Urinary bladder (tissue), 4 donors: ENCODE measurements around the gene MS4A5. TPM values are rescaled to one million over a fixed set of nuclear protein-coding genes. Genes with fewer than 3 reads are reported as not detected.

ENCODE experiments used
- DNase-seq: peaks from one replicate; pipeline ENCODE4 v3.0.0-alpha.2; 2015; ENCODE audit errors: extremely low spot score
- H3K27ac ChIP-seq: one replicate; pipeline ENCODE4 v1.5.1; 2013; ENCODE audit warnings: low read depth, mild to moderate bottlenecking, moderate library complexity
- H3K36me3 ChIP-seq: one replicate; pipeline ENCODE4 v1.6.1; 2013; ENCODE audit warnings: mild to moderate bottlenecking, moderate library complexity; ENCODE audit not compliant: insufficient read depth
- H3K4me1 ChIP-seq: one replicate; pipeline ENCODE4 v1.6.1; 2013; ENCODE audit warnings: mild to moderate bottlenecking, moderate library complexity; ENCODE audit not compliant: insufficient read depth
- H3K4me3 ChIP-seq: one replicate; pipeline ENCODE4 v1.5.1; 2013; ENCODE audit warnings: low read depth, low read length
- WGBS: extraction: QIAGEN DNeasy Blood & Tissue Kit; methylation state at CpG from one replicate; pipeline ENCODE4 v1.1.7; 2013; 5-methylcytosine and 5-hydroxymethylcytosine counted together
- polyA plus RNA-seq: library from polyadenylated mRNA; stranded (reverse); fragments of 200-250 nt; gene quantifications from one replicate; pipeline ENCODE4 v1.2.3, GENCODE V29; 2013
- total RNA-seq: library from RNA; depleted of rRNA; stranded (reverse); fragments of >200 nt; gene quantifications from one replicate; pipeline ENCODE4 v1.2.3, GENCODE V29; 2014
- donor health status: healthy with polysubstance abuse.
- donor health status: healthy.

The MS4A5 gene
- total RNA-seq (not detected), polyA plus RNA-seq (not detected)

GRCh38 chr11:60429272-60429671 is at the start of gene MS4A5:
TSS of gene MS4A5 (plus strand) at chr11:60429572. CDS start at chr11:60429675, 103 bp downstream.
- 92% methylated on average over 5 of the region's 5 CpGs for WGBS
- no peak within 1 kb of the TSS for H3K27ac ChIP-seq
- no peak for DNase-seq

GRCh38 chr11:60389279-60389910 is 40.0 kb upstream of the MS4A5 start:
- Histone ChIP-seq H3K4me3 (no peak overlapping the region), H3K36me3 (no peaks in the 10 kb centered on the region), H3K27ac (no peak overlapping the region), H3K4me1 (no peaks in the 10 kb centered on the region)
- no peak for DNase-seq
- WGBS: 57% methylated on average over 5 of the region's 5 CpGs

More at GRCh38 chr11:60429272-60429671, at the start of gene MS4A5:
- Histone ChIP-seq H3K4me3 (no peak within 1 kb of the TSS), H3K36me3 (no peaks in the 10 kb centered on the region), H3K4me1 (no peaks in the 10 kb centered on the region)

DNA sequence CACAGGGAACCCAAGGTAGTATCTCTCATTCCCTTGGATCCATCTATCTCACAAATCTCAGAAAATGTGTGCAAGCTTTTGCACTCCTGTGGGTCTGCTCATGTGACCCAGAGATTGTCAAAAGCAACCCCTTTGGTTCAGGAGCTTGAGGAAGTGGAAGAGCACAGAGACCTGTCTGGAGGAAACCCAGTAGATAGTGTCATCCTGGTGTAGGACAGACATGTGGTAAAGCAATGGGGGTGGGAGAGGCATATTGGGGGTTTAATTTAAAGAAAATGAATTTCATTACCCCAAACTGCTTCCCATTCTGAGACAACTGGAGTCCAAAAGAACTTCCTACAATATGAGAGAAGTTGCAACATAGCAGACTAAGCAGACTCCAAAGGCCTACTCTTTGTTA is 39.0 kb upstream of the MS4A5 start:
- no peak overlapping the region for H3K4me3 ChIP-seq
- H3K4me1 ChIP-seq: no peaks in the 10 kb centered on the region
- no peak overlapping the region for H3K27ac ChIP-seq
- H3K36me3 ChIP-seq: no peaks in the 10 kb centered on the region
- DNase-seq: no peak

DNA sequence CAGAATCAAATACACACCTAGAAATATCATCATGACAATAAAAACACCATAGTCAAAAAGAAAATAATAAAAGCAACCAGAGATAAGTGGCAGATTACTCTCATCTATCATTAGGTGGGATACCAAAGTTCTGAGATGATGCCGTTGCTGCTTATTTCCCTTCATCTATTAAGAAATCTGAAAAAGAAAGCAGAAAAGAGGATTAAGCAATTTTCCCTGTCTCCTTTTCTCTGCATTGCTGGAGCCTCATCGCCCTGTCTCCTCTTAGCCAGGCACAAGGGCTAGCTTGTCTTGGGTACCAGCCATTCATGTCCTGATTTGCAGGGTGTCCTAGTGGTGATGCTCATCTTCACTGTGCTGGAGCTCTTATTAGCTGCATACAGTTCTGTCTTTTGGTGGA is 37.0 kb upstream of the MS4A5 start:
- no peak overlapping the region for H3K27ac ChIP-seq
- no peaks in the 10 kb centered on the region for H3K4me1 ChIP-seq
- 82% methylated on average over 2 of the region's 2 CpGs for WGBS
- H3K36me3 ChIP-seq: no peaks in the 10 kb centered on the region
- DNase-seq: no peak
- H3K4me3 ChIP-seq: no peak overlapping the region

DNA sequence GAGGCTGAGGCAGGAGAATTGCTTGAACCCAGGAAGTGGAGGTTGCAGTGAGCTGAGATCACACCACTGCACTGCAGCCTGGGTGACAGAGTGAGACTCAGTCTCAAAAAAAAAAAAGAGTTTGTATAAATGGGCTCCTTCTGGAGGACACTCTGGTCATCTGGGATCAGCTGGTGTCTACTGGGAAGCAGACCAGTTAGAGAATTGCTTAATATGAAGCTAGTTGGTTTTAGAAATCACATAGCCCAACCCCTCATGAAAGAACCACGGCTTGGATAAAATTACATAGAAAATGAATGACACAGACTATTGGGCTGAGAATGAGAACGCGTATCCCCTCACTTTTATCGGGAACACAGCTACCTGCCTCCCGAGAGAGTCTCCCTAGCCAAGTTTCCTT is 36.4 kb upstream of the MS4A5 start:
- Histone ChIP-seq H3K4me3 (no peak overlapping the region), H3K36me3 (no peaks in the 10 kb centered on the region), H3K4me1 (no peaks in the 10 kb centered on the region), H3K27ac (no peak overlapping the region)
- DNase-seq: no peak
- WGBS: 86% methylated on average over 5 of the region's 5 CpGs

- WGBS: 84% methylated on average over 7 of the region's 7 CpGs
- no peaks in the 10 kb centered on the region for H3K4me1 ChIP-seq
- no peaks in the 10 kb centered on the region for H3K36me3 ChIP-seq
- no peak for DNase-seq
- no peak overlapping the region for H3K27ac ChIP-seq
- no peak overlapping the region for H3K4me3 ChIP-seq
Observed at GRCh38 chr11:60394666-60395380, 34.5 kb upstream of the MS4A5 start.

GRCh38 chr11:60396382-60396781 is 33.0 kb upstream of the MS4A5 start, which contains the start of gene MS4A14:
TSS of gene MS4A14 (plus strand) at chr11:60396459. CDS start at chr11:60396579, 120 bp downstream.
- no peak within 1 kb of the TSS for H3K27ac ChIP-seq
- DNase-seq: no peak
- no peaks in the 10 kb centered on the region for H3K4me1 ChIP-seq
- H3K36me3 ChIP-seq: no peaks in the 10 kb centered on the region
- 65% methylated on average over 3 of the region's 3 CpGs for whole genome bisulfite sequencing
- no peak within 1 kb of the TSS for H3K4me3 ChIP-seq

- WGBS: 4% methylated on average over 1 of the region's 1 CpG
- Histone ChIP-seq H3K27ac (no peak overlapping the region), H3K4me3 (no peak overlapping the region), H3K36me3 (no peaks in the 10 kb centered on the region), H3K4me1 (no peaks in the 10 kb centered on the region)
- no peak for DNase-seq
Observed at GRCh38 chr11:60396799-60397198, 32.6 kb upstream of the MS4A5 start.

GRCh38 chr11:60420015-60420414 is 9.4 kb upstream of the MS4A5 start:
- no peak for DNase-seq
- H3K27ac ChIP-seq: no peak overlapping the region
- no peak overlapping the region for H3K4me3 ChIP-seq
- H3K4me1 ChIP-seq: no peaks in the 10 kb centered on the region
- 13% methylated on average over 2 of the region's 2 CpGs for WGBS
- no peaks in the 10 kb centered on the region for H3K36me3 ChIP-seq

- WGBS: 46% methylated on average over 1 of the region's 1 CpG
- DNase-seq: no peak
- Histone ChIP-seq H3K4me3 (no peak overlapping the region), H3K27ac (no peak overlapping the region), H3K4me1 (no peaks in the 10 kb centered on the region), H3K36me3 (no peaks in the 10 kb centered on the region)
Observed at GRCh38 chr11:60422609-60423008, 6.8 kb upstream of the MS4A5 start.

DNA sequence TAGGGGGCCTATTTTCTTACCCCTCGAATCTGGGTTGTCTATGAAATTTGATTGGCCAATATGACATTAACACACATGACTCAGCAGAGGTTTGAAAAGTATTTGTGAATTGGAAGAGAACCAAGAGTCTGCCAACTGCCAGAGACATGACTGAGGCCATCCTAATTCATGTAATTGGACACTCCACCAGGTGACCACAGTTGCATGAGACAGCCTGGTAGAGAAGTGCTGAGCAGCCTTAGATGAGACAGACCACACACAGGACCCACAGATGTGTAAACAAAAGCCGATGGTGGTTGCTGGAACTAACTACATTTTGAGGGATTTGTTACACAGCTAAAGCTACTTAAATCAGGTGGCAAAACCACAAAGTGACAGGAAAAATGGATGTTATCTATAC is 855 bp upstream of the MS4A5 start:
- no peaks in the 10 kb centered on the region for H3K36me3 ChIP-seq
- H3K4me1 ChIP-seq: no peaks in the 10 kb centered on the region
- DNase-seq: no peak
- H3K4me3 ChIP-seq: no peak overlapping the region
- WGBS: 40% methylated on average over 2 of the region's 2 CpGs
- no peak overlapping the region for H3K27ac ChIP-seq

- WGBS: 71% methylated on average over 2 of the region's 2 CpGs
- no peaks in the 10 kb centered on the region for H3K36me3 ChIP-seq
- H3K4me1 ChIP-seq: no peaks in the 10 kb centered on the region
- H3K4me3 ChIP-seq: no peak overlapping the region
- DNase-seq: no peak
- H3K27ac ChIP-seq: no peak overlapping the region
Observed at GRCh38 chr11:60431251-60431650, 1.9 kb downstream of the MS4A5 start.

- H3K27ac ChIP-seq: no peak overlapping the region
- 74% methylated on average over 4 of the region's 4 CpGs for WGBS
- DNase-seq: no peak
- no peak overlapping the region for H3K4me3 ChIP-seq
- H3K36me3 ChIP-seq: no peaks in the 10 kb centered on the region
- H3K4me1 ChIP-seq: no peaks in the 10 kb centered on the region
Observed at GRCh38 chr11:60433401-60433800, 4.0 kb downstream of the MS4A5 start.

DNA sequence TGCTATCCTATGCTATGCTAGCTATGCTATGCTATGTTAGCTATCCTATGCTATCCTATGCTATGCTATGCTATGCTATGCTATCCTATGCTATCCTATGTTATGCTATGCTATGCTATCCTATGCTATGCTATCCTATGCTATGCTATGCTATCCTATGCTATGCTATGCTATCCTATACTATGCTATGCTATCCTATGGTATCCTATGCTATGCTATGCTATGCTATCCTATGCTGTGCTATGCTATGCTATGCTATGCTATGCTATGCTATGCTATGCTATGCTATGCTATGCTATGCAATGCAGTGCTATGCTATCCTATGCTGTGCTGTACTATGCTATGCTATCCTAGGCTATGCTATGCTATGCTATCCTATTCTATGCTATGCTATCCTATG is 17.7 kb downstream of the MS4A5 start:
- no peaks in the 10 kb centered on the region for H3K4me1 ChIP-seq
- H3K27ac ChIP-seq: no peak overlapping the region
- H3K4me3 ChIP-seq: no peak overlapping the region
- no peak for DNase-seq
- H3K36me3 ChIP-seq: no peaks in the 10 kb centered on the region
